GM18507 (cell line): ENCODE results near the gene CFAP58.

Source experiments
- DNase-seq: peaks from one replicate; pipeline ENCODE4 v3.0.0; 2011; ENCODE audit warnings: low read depth; ENCODE audit not compliant: insufficient read length; ENCODE audit errors: extremely low spot score
- FAIRE-seq: peaks from 2 replicates; lab custom pipeline; 2011; peaks lifted over from hg19 to GRCh38; lab: Jason Lieb, UNC

Gene CFAP58

GRCh38 chr10:104417637-104418292 is 64.1 kb downstream of the CFAP58 start:
- no peak for FAIRE-seq
- no peak for DNase-seq

DNA sequence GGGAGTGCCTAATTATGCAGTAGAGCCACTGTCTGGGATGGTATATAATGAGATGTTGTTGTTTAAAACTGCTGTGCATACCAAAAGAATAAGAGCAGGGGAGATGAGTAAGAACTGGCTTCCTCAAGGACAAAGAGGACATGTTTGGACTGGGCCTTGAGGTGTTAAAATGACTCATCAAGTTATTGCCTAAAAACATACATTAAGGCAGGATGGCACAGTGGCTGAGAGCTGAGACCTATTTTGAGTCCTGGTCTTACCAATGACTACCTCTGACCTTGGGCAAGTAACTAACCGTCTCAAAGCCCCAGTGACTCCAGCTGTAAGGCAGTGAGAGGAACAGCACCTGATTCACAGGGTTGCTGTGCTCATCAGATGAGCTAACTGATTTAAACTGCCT is 71.1 kb downstream of the CFAP58 start:
- FAIRE-seq: peak; percentile 75

GRCh38 chr10:104427989-104428388 is 74.4 kb downstream of the CFAP58 start:
- no peak for DNase-seq
- no peak for FAIRE-seq

More for the DNA sequence above, 71.1 kb downstream of the CFAP58 start:
- DNase-seq: peak; percentile 23

DNA sequence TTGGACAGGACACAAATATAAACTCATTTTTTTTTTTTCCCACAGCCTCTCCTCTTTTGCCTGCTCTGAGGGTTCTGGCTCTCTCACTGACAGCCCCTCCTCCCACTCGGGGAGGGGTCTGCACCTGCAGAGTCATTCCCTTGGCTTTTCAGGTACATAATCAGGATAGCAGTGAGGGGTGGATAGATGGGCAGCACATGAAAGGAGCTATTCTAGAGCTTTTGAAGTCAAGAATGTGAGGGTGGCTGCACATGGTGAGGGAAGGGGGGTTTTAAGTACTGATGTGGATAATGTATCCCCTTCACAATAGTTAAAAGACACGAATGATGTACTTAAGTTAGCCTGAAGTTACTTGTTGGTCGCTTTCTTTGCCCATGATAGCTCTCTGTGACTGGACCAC is 76.2 kb downstream of the CFAP58 start:
- DNase-seq (no peak), FAIRE-seq (no peak)

DNA sequence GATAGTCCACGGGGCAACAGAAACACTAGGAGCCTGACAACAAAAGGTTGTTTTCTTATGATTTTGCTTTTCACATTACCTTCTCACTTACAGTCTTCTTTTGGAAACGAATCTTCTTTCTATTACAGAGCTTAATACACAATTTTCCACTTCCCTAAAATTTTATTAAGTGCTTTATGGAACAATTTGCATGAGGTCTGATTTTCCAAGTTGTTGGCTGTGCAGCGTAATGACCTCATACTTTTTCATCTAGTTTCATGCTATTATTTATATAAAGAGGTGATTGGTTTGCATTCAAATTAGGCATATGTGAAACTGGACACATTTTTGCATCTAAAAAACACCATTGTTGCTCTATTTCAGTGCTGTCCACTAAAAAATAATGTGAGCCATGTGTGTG is 76.7 kb downstream of the CFAP58 start:
- FAIRE-seq: no peak
- no peak for DNase-seq

DNA sequence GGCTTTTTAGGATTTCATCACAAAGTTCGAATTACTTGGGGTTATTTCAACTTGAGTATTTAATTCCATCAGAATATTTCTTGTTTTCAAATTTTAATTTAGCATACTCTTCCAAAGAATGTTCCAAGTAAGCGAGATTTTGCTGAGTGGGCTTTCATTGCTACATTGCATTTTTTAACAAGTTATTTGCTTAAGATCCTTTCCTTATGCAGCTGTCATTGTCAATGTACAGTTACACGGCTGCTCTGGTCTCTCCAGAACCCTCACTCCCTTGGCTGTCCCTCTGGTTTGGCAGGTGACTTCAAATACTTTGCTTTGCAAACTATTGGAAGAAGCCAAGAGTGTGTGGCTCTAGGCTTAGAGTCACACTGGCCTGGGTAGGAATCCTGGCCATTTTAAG is 80.0 kb downstream of the CFAP58 start:
- no peak for FAIRE-seq
- DNase-seq: no peak

GRCh38 chr10:104434601-104435000 is 81.0 kb downstream of the CFAP58 start:
- FAIRE-seq (no peak), DNase-seq (no peak)

DNA sequence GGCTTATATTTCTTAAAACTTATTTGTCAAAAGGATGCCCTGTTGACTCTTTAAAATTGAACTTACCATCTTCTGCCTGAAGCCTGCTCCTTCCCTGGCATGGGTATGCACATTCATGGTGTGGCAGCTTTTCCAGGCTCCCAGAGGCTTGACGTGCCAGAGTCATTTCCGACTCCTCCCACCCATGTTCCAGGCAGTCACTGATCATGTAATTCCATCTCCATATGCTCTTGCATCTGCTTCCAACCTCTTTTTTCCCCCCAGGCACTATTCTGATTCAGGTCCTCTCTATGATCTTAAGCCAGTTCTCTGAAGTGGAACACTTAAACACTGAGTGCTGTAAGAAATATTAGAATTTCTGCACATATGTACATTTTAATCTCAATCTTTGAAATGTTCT is 82.2 kb downstream of the CFAP58 start:
- FAIRE-seq (no peak), DNase-seq (no peak)

- DNase-seq (no peak), FAIRE-seq (no peak)
Measured at GRCh38 chr10:104437226-104437625, 83.6 kb downstream of the CFAP58 start.

DNA sequence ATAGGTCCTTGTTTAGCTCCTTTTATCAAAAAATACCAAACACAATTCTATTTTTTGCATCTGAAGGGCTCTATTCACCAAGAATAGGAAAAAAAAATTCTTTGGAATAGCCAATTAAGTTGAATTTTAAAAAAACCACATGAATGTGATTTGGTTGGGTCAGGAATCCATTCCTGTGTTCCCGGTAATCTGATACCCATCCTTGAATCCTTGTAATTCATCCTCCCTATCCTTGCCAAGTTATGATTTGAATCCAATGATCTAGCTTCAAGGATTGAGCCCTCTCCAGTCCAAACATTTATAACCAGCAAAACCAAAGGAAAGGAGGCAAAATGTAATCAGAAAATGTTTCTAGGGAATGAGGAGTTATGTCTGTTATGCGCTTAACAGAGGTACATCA is 86.6 kb downstream of the CFAP58 start:
- DNase-seq: no peak
- FAIRE-seq: no peak

- DNase-seq: no peak
- FAIRE-seq: no peak
Measured at GRCh38 chr10:104441329-104442000, 87.8 kb downstream of the CFAP58 start.

DNA sequence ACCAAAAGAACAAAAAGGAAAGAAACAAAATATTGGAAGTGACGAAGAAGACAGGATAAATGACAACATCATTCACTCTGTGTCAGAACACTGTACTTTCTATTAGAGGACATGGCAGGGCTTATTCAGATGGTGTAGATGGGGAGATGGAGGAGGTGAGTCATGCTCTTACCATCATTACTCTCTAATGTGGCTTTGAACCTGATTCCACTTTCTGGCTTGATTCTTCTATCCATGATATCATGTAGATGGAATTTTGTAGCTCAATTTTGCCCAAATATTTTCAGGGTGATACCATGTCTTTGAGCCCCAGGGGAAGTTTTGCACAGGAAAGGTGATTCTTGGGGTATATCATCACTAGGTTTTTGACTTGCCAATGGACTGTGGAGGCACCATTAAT is 91.7 kb downstream of the CFAP58 start:
- FAIRE-seq (no peak), DNase-seq (no peak)

GRCh38 chr10:104446151-104446550 is 92.5 kb downstream of the CFAP58 start:
- FAIRE-seq (no peak), DNase-seq (no peak)

DNA sequence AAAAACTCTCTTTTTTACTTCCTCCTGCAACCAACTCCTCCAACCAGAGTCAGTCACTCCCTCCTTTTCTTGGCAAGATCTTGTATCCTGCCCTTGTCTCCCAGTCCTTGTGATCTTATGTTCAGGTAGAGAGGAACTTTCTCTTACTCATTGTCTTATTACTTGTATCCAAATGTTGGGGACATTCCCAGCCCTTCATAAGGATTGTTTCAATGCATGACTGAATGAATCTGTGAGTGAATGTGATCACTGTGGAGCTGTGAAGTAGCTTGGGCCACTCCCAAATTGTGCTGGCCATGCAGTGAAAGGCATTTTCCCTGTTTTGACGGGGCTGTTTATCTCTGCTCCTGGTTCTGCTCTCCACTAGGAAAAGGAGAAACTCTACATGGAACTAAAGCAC is 93.7 kb downstream of the CFAP58 start:
- no peak for DNase-seq

DNA sequence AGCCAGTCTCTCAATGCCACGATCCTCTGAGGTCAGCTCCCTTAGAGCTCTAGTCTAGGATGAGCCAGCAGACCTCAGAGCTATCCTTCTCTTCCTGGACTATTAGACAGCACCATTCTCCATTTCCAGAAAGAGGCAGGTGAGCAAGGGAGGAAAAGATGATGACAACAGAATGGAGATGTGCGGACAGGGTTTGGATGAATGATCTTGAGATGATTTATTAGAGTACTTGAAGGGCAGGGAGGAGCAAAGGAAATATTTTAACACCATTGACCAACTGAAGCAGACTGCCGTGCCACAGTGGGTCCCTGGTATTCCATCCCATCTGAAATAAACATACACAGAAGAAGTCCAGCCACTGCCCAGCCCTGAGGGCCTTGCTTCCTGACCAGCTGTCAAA is 94.3 kb downstream of the CFAP58 start:
- FAIRE-seq: no peak
- DNase-seq: no peak

More for the DNA sequence above, 93.7 kb downstream of the CFAP58 start:
- FAIRE-seq: no peak

- DNase-seq (no peak), FAIRE-seq (no peak)
Measured at GRCh38 chr10:104449391-104449790, 95.8 kb downstream of the CFAP58 start.

- no peak for FAIRE-seq
- DNase-seq: no peak
Measured at GRCh38 chr10:104450490-104450889, 96.9 kb downstream of the CFAP58 start.

DNA sequence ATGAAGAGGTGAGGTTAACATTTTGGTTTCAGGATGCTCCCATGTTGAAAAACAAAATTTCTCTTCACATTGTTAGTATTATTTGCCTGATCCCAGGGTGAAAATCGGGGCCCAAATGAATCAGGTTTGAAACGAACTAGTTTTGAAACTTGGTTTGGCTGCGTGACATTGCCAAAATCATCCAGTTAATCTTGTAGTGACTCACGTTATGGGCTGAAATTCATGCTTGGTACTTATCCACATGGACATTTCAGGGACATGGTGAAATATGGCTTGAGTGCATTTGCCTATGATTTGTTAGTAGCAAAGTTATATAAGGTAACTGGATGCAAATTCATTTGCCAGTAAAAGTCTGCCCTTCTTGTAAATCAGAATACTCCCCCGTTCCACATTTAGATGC is 97.3 kb downstream of the CFAP58 start:
- no peak for FAIRE-seq

GRCh38 chr10:104452977-104453376 is 99.3 kb downstream of the CFAP58 start:
- FAIRE-seq (no peak), DNase-seq (no peak)

More for the DNA sequence above, 97.3 kb downstream of the CFAP58 start:
- DNase-seq: no peak

DNA sequence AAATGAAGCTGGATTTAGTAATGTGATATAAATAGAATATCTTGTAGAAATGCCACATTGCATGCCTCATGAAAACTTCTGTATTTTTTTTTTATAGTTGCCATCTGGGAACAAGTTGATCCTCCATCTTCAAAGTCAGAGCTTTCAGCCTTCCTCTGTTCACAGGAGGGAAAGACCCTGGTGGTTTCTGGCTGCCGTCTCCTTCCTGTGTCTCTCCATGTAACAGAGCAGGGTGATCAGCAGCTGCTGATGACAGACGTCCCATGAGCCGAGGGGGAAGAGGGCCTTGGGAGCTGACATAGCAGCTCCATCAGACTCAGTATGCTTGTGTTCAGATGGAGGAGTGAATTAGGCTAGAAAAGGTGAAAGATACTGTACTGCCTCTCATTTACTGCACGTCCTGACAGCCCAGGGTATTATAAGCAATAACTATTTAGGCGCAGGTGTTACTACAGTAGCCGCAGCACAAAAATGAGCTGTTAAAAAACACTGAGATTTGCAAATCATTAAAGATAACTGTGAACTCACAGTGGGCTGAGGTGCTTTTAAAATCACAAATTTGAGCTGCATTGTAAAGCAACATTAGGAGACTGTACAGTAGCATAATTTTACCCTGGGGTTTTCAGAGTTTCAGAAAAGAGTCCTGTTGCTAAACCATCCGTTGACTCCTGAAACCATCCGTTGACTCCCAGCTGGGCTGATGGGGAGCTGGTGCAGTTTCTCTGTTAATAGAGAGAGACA is 103.3 kb downstream of the CFAP58 start:
- DNase-seq (no peak), FAIRE-seq (no peak)

DNA sequence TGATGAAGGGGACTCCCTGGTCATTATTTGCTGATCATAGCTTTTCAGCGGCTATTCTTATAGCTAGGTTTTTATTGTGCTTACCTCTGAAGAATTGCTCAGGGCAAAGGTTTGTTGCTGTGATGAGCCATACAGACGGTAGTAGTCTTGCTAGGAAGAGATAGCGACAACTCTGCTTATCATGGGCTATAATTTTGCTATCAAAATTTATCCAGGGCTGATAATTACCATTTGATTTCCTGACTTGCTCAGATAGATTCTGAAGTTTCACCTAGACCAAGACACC is 103.9 kb downstream of the CFAP58 start:
- DNase-seq (no peak), FAIRE-seq (no peak)
